Psoas muscle (tissue), 8 donors: ENCODE data around the gene NPIPA8. TPM values are rescaled to one million over a fixed set of nuclear protein-coding genes. Genes with fewer than 3 reads are reported as not detected.
"Not testable (repeated sequence)": the region's sequence is repeated elsewhere in the genome, so short reads cannot be mapped to it uniquely, and the experiment has no call there.

Experiments
- ATAC-seq, 4 donors: fragments of 200-7000 bp; cut with Tn5 transposase; one replicate each; pipeline ENCODE4 v1.9.1; 2020; ENCODE audit warnings: moderate library complexity in 3 of 4, mild to moderate bottlenecking in 2 of 4
- DNase-seq, 2 donors: peaks; one replicate each; pipeline ENCODE4 v3.0.0-alpha.2; 2020
- H3K27ac ChIP-seq: fragments of 200-600 bp; one replicate; pipeline ENCODE4 v1.8.0; 2022
- H3K27me3 ChIP-seq, 3 donors: fragments of 200-600 bp in 1 of 3; one replicate each; pipeline versions ENCODE4 v1.6.1 to v1.8.0; 2013 to 2022; ENCODE audit warnings: low read length in 2 of 3, mild to moderate bottlenecking in 2 of 3, moderate library complexity in 1 of 3; ENCODE audit not compliant: insufficient read depth in 3 of 3
- H3K36me3 ChIP-seq, 2 donors: fragments of 200-600 bp in 1 of 2; one replicate each; pipeline versions ENCODE4 v1.6.1 to v1.8.0; 2013 to 2022; ENCODE audit warnings: low read depth in 1 of 2, mild to moderate bottlenecking in 1 of 2, moderate library complexity in 1 of 2; ENCODE audit not compliant: insufficient read depth in 1 of 2
- H3K4me1 ChIP-seq: fragments of 200-600 bp; one replicate; pipeline ENCODE4 v1.8.0; 2022
- H3K4me3 ChIP-seq: fragments of 200-600 bp; one replicate; pipeline ENCODE4 v1.8.0; 2022; ENCODE audit warnings: mild to moderate bottlenecking
- H3K9me3 ChIP-seq: fragments of 200-600 bp; one replicate; pipeline ENCODE4 v1.8.0; 2022
- WGBS, 3 donors: extraction: QIAGEN DNeasy Blood & Tissue Kit; methylation state at CpG; one replicate each; pipeline versions ENCODE4 v1.1.6 to v1.1.7; 2013; 5-methylcytosine and 5-hydroxymethylcytosine counted together
- intact Hi-C, 2 donors: fragments of 100-400 bp; cut with DNase I; formaldehyde crosslinking; loops; one replicate each; pipeline versions ENCODE4 v1.11.0 to v1.14.2; 2022
- long read RNA-seq, 2 donors: library from polyadenylated mRNA; unstranded; transcript quantifications; one replicate each; pipeline ENCODE4 v2.0.0, GENCODE V29; 2021
- polyA plus RNA-seq, 3 donors: library from polyadenylated mRNA; stranded (reverse); fragments of 200-250 nt; gene quantifications; one replicate each; pipeline ENCODE4 v1.2.3, GENCODE V29; 2013
- total RNA-seq, 4 donors: library from RNA; stranded (reverse); fragmentation: NEBNext Ultra II Directional in 2 of 4; extraction: Animal tissue kit (Norgen Biotek cat#: 25700) in 2 of 4; gene quantifications; one replicate each; pipeline versions ENCODE4 v1.2.1 to v1.2.4, GENCODE V29; 2021 to 2023
- donor health status: healthy with polysubstance abuse.
- donor health status: DM: no; HTN: no; CAD: no; lungs with moderate emphysema.
- donor health status: Bipolar disorder and iron deficiency.
- donor health status: healthy.
- donor health status: DM: yes; HTN: yes; CAD: no.
- donor health status: DM: no; HTN: no; CAD: no.
- donor health status: DM: no; HTN: no; CAD: no.
- donor health status: DM: yes; HTN: yes; CAD: no.

NPIPA8 gene
- total RNA-seq = under 1 TPM in 2 of 4 donors, not detected in 2; 0.36 to 0.42 TPM
- polyA plus RNA-seq = 1 to 10 TPM in 2 of 3 donors, not detected in 1; 5.7 to 6.4 TPM
- long read RNA-seq, donor 1 = 0 reads
- long read RNA-seq, donor 2 = 0 reads

DNA sequence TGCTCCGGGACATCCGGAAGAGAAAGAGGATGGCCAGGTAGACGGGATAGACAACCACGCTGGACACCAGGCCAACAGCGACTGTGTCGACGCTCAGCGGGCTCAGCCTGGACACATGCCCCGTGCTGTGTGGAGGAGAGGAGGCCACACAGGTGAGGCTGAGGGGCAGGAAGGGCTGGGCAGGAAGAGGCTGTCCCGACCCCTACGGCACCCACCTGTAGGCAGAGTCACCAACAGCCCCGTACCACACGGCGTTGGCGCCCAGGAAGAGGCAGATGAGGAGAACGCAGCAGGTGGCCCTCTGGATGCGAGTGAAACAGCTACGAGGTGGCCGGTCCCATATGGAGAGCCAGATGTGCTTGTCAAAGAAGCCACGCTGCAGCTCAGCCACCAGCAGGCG lies at the start of gene NPIPA8:
Gene NPIPA8 (minus strand): TSS at position 101 of the 400 bp plus-strand sequence. CDS start 4,074 bp downstream, outside the sequence.
- DNase-seq, intact Hi-C loops: not testable (repeated sequence)

GRCh38 chr16:18385285-18385684 lies 48.7 kb upstream of the NPIPA8 start:
- H3K27me3 ChIP-seq, H3K36me3 ChIP-seq, H3K27ac ChIP-seq, H3K4me1 ChIP-seq, H3K9me3 ChIP-seq, H3K4me3 ChIP-seq, DNase-seq, intact Hi-C loops: not testable (repeated sequence)
- WGBS, 3 donors = 97 to 100% methylated on average over 1 to 9 of the region's 33 CpGs; no CpG with 5 or more reads in 1 of the 3 donors
- ATAC-seq = peak in 1 of 4 donors; percentile 36

More for the DNA sequence above, at the start of gene NPIPA8:
- not testable (repeated sequence) for H3K27ac ChIP-seq, H3K9me3 ChIP-seq, ATAC-seq, H3K27me3 ChIP-seq, H3K4me1 ChIP-seq, H3K36me3 ChIP-seq, H3K4me3 ChIP-seq
- WGBS, 3 donors = no CpG with 5 or more reads among the region's 21 CpGs

GRCh38 chr16:18384869-18385268 lies 48.3 kb upstream of the NPIPA8 start:
- DNase-seq, H3K27ac ChIP-seq, intact Hi-C loops, H3K27me3 ChIP-seq, H3K9me3 ChIP-seq, H3K4me3 ChIP-seq, H3K4me1 ChIP-seq, H3K36me3 ChIP-seq: not testable (repeated sequence)
- 97% methylated on average over 12 of the region's 31 CpGs; no CpG with 5 or more reads in 2 of the 3 donors for WGBS, 3 donors
- ATAC-seq = peak in 2 of 4 donors; percentile 57

GRCh38 chr16:18384098-18384636 lies 47.6 kb upstream of the NPIPA8 start:
- DNase-seq, H3K27ac ChIP-seq, H3K4me3 ChIP-seq, intact Hi-C loops, H3K9me3 ChIP-seq, H3K4me1 ChIP-seq, H3K36me3 ChIP-seq, H3K27me3 ChIP-seq: not testable (repeated sequence)
- 93% methylated on average over 11 of the region's 25 CpGs; no CpG with 5 or more reads in 2 of the 3 donors for WGBS, 3 donors
- peak in 1 of 4 donors; percentile 30 for ATAC-seq

DNA sequence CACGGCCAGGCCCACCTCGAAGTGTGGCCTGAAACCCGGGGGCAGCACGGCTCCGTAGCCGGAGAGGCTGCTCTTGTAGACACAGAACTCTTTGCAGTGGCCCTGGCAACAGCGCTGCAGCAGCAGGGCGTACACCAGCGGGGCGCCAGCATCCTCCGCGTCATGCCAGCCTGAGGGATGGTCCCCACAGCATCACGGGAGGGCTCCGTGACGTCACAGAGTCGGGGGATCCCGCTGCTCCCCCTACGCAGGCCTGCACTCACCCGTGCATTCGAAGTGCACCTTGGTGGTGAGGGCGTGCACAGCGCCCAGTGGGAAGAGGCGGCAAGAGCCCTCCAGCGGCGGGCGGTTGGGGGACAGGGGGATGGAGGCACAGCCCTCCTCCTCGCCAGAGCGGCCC lies 46.2 kb upstream of the NPIPA8 start:
- H3K27ac ChIP-seq, DNase-seq, H3K4me3 ChIP-seq, intact Hi-C loops, H3K9me3 ChIP-seq, ATAC-seq, H3K4me1 ChIP-seq, H3K27me3 ChIP-seq, H3K36me3 ChIP-seq: not testable (repeated sequence)
- WGBS, 3 donors = 87% methylated on average over 6 of the region's 28 CpGs; no CpG with 5 or more reads in 2 of the 3 donors

GRCh38 chr16:18347742-18348141 lies 11.2 kb upstream of the NPIPA8 start:
- 17 to 21% methylated on average over 2 to 4 of the region's 22 CpGs; no CpG with 5 or more reads in 1 of the 3 donors for WGBS, 3 donors
- H3K9me3 ChIP-seq, H3K4me1 ChIP-seq, ATAC-seq, H3K4me3 ChIP-seq, H3K27me3 ChIP-seq, H3K27ac ChIP-seq, H3K36me3 ChIP-seq, intact Hi-C loops: not testable (repeated sequence)
- peak in 1 of 2 donors; percentile 26 for DNase-seq

GRCh38 chr16:18346993-18347392 lies 10.5 kb upstream of the NPIPA8 start:
- H3K4me3 ChIP-seq, H3K27ac ChIP-seq, H3K9me3 ChIP-seq, H3K4me1 ChIP-seq, ATAC-seq, intact Hi-C loops, H3K36me3 ChIP-seq, DNase-seq, H3K27me3 ChIP-seq: not testable (repeated sequence)
- 71 to 77% methylated on average over 1 to 4 of the region's 22 CpGs; no CpG with 5 or more reads in 1 of the 3 donors for WGBS, 3 donors

GRCh38 chr16:18344634-18345033 lies 8.1 kb upstream of the NPIPA8 start:
- H3K4me1 ChIP-seq, H3K4me3 ChIP-seq, intact Hi-C loops, H3K9me3 ChIP-seq, H3K27me3 ChIP-seq, ATAC-seq, H3K36me3 ChIP-seq, DNase-seq, H3K27ac ChIP-seq: not testable (repeated sequence)
- no CpG with 5 or more reads among the region's 18 CpGs for WGBS, 3 donors

DNA sequence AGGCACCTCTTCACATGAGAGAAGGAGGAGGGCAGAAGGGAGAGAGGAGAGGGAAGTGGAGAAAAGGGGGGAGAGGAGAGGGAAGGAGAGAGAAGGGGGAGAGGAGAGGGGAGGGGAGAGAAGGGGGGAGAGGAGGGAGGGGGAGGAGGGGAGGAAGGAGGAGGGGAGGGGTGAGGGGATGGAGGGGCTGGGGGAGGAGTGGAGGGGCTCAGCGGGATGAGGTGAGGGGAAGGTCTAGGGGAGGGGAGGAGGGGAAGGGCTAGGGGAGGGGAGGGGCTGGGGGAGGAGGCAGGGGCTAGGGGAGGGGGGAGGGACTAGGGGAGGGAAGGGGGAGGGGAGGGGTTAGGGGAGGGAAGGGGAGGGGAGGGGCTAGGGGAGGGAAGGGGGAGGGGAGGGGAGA lies 5.5 kb upstream of the NPIPA8 start:
- ATAC-seq, H3K9me3 ChIP-seq, H3K27ac ChIP-seq, H3K36me3 ChIP-seq, H3K4me1 ChIP-seq, H3K27me3 ChIP-seq, DNase-seq, H3K4me3 ChIP-seq, intact Hi-C loops: not testable (repeated sequence)
- 80 to 100% methylated on average over 1 of the region's 1 CpG; no CpG with 5 or more reads in 1 of the 3 donors for WGBS, 3 donors

- DNase-seq = not testable (repeated sequence)
- 89 to 100% (median 96%) methylated on average over 1 to 2 of the region's 28 CpGs for WGBS, 3 donors
Measured at GRCh38 chr16:18341417-18341960, 5.0 kb upstream of the NPIPA8 start.

GRCh38 chr16:18339210-18339609 lies 2.7 kb upstream of the NPIPA8 start:
- H3K27me3 ChIP-seq, H3K4me3 ChIP-seq, H3K27ac ChIP-seq, H3K36me3 ChIP-seq, intact Hi-C loops, H3K4me1 ChIP-seq, ATAC-seq, DNase-seq, H3K9me3 ChIP-seq: not testable (repeated sequence)
- 88 to 100% (median 100%) methylated on average over 3 to 4 of the region's 24 CpGs for WGBS, 3 donors

More at GRCh38 chr16:18341417-18341960, 5.0 kb upstream of the NPIPA8 start:
- intact Hi-C loops, H3K27me3 ChIP-seq, H3K27ac ChIP-seq, H3K4me1 ChIP-seq, H3K9me3 ChIP-seq, H3K36me3 ChIP-seq, H3K4me3 ChIP-seq: not testable (repeated sequence)
- ATAC-seq = peak in 3 of 4 donors; percentile 32 to 54 (median 34)
